ENCODE results near the gene CTTN. TPM values are rescaled to one million over a fixed set of nuclear protein-coding genes. Genes with fewer than 3 reads are reported as not detected.

Gene CTTN
- total RNA-seq, 1 experiment from 2014 or later, result 533 TPM

DNA sequence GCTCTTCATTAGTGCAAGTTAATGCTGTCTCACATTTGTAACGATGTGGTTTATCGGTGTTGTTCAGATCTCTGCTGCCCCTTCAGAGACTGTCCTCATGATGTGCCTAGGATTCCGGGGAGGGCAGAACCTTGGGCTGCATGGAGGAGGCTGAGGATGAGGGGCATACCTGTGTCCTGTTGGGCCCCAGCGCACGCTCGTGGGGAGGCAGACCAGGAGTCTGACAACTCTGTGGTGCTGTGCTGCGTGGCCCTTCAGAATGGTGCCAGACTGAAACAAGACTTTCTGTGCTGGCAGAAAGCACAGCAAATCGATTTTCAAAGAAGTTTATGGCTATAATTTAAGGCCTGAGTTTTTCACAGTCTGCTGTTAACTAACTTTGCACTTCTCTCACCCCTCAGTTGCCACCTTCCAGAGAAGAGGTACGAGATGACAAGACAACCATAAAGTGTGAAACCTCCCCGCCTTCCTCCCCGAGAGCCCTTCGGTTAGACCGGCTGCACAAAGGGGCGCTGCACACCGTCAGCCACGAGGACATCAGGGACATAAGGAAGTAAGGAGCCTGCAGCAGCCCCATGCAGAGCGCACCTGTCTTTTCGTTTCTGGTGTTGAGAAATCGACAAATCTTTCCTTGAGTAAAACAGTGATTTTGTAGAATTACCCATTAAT lies 44.3 kb upstream of the CTTN start:
- TF ChIP-seq, protein P1, sequence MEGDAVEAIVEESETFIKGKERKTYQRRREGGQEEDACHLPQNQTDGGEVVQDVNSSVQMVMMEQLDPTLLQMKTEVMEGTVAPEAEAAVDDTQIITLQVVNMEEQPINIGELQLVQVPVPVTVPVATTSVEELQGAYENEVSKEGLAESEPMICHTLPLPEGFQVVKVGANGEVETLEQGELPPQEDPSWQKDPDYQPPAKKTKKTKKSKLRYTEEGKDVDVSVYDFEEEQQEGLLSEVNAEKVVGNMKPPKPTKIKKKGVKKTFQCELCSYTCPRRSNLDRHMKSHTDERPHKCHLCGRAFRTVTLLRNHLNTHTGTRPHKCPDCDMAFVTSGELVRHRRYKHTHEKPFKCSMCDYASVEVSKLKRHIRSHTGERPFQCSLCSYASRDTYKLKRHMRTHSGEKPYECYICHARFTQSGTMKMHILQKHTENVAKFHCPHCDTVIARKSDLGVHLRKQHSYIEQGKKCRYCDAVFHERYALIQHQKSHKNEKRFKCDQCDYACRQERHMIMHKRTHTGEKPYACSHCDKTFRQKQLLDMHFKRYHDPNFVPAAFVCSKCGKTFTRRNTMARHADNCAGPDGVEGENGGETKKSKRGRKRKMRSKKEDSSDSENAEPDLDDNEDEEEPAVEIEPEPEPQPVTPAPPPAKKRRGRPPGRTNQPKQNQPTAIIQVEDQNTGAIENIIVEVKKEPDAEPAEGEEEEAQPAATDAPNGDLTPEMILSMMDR (conservative IDR thresholded peaks at IDR 0.05), result no peak
- Histone ChIP-seq H3K9me3 (ENCODE audit: insufficient read depth, low read depth) (no peaks in the 10 kb centered on the region), H3K9me2 (ENCODE audit: insufficient read depth) (no peaks in the 10 kb centered on the region), H3K79me2 (ENCODE audit: low read depth) (no peaks in the 10 kb centered on the region), H3K36me3 (ENCODE audit: low read depth) (peaks cover 39% of the 10 kb centered on the region), H3K4me1 (replicated peaks; ENCODE audit: insufficient read depth) (no peaks in the 10 kb centered on the region), H4K20me1 (ENCODE audit: insufficient read depth) (peaks cover 9% of the 10 kb centered on the region), H3K4me3 (no peak overlapping the region), H2AFZ (no peak overlapping the region), H3K4me2 (no peak overlapping the region), H3K27me3 (ENCODE audit: insufficient read depth, low read depth) (no peaks in the 10 kb centered on the region), H3K27ac (no peak overlapping the region), H3F3A (ENCODE audit: insufficient read depth, low read depth) (0 out of 2 replicates have a peak, but pooled peaks cover 4% of the 10 kb centered on the region)
- CTCF ChIA-PET, result no interaction called here
- intact Hi-C loops (cut with micrococcal nuclease; ENCODE audit: unreplicated experiment), result no loop called here
- POLR2A ChIA-PET (ENCODE audit: unreplicated experiment), result no interaction called here
- no TSS peak for BruUV-seq (replicated peaks)
- DNase-seq, result no peak

DNA sequence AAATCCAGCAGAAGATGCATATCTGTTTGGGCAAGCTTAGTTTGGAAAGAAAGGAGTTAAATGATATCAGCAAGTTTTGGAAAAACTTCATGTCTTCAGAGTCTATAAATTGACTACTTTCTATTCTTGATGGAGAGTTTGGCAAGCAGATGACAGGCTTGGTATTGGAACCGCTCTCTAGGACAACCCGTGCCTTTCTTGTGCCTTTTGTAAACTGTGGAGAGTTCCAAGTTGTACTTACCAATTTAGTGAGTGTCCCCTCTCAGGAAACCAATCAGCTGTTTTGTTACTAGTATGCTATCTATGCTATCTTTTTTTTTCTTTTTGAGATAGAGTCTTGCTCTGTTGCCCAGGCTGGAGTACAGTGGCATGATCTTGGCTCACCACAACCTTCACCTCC lies 43.7 kb upstream of the CTTN start:
- no peak for DNase-seq
- H3K4me2 ChIP-seq, result no peak overlapping the region
- no peak overlapping the region for H3K4me3 ChIP-seq
- H3K4me1 ChIP-seq (replicated peaks; ENCODE audit: insufficient read depth), result no peaks in the 10 kb centered on the region
- peaks cover 33% of the 10 kb centered on the region for H3K36me3 ChIP-seq (ENCODE audit: low read depth)
- BruUV-seq (replicated peaks), result no TSS peak
- H3F3A ChIP-seq (ENCODE audit: insufficient read depth, low read depth), result 0 out of 2 replicates have a peak, but pooled peaks cover 4% of the 10 kb centered on the region
- no peaks in the 10 kb centered on the region for H3K79me2 ChIP-seq (ENCODE audit: low read depth)
- no peaks in the 10 kb centered on the region for H3K9me2 ChIP-seq (ENCODE audit: insufficient read depth)
- H3K27me3 ChIP-seq (ENCODE audit: insufficient read depth, low read depth), result no peaks in the 10 kb centered on the region
- no peaks in the 10 kb centered on the region for H3K9me3 ChIP-seq (ENCODE audit: insufficient read depth, low read depth)
- peaks cover 9% of the 10 kb centered on the region for H4K20me1 ChIP-seq (ENCODE audit: insufficient read depth)
- H2AFZ ChIP-seq, result no peak overlapping the region
- H3K27ac ChIP-seq, result no peak overlapping the region
- POLR2A ChIA-PET (ENCODE audit: unreplicated experiment), result no interaction called here
- intact Hi-C loops (cut with micrococcal nuclease; ENCODE audit: unreplicated experiment), result no loop called here
- CTCF ChIA-PET, result no interaction called here
- TF ChIP-seq, protein P1 (conservative IDR thresholded peaks at IDR 0.05), result no peak
- no peak for TF ChIP-seq EZH2 (IDR thresholded peaks at IDR 0.05; ENCODE audit: low read depth)

DNA sequence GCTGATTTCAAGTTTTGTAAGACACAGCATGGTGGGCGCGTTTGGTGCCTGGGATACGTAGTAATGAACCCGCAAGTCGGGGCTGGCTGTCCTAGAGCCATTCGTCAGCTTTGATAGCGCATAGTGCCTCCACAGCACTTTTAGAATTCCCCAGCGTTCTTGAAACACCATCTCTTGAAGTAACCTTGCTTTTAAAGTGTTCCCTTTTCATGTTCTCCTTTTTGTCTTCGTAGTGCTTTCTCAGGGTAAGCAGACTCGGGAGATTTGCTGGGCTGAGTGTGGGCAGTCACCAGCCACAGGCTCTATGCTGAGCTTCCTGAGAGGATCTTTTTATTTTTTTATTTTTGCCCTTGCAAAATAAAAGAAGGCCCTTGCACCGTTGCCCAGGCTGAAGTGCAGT lies 39.6 kb upstream of the CTTN start:
- ChIA-PET CTCF (no interaction called here), POLR2A (ENCODE audit: unreplicated experiment) (no interaction called here)
- intact Hi-C loops (cut with micrococcal nuclease; ENCODE audit: unreplicated experiment), result no loop called here
- Histone ChIP-seq H3K4me2 (no peak overlapping the region), H3K9me3 (ENCODE audit: insufficient read depth, low read depth) (no peaks in the 10 kb centered on the region), H3K27me3 (ENCODE audit: insufficient read depth, low read depth) (no peaks in the 10 kb centered on the region), H3K79me2 (ENCODE audit: low read depth) (no peaks in the 10 kb centered on the region), H3K4me3 (no peak overlapping the region), H3K9me2 (ENCODE audit: insufficient read depth) (no peaks in the 10 kb centered on the region), H4K20me1 (ENCODE audit: insufficient read depth) (peaks cover 14% of the 10 kb centered on the region), H3K27ac (no peak overlapping the region), H3K4me1 (replicated peaks; ENCODE audit: insufficient read depth) (no peaks in the 10 kb centered on the region), H2AFZ (no peak overlapping the region), H3F3A (ENCODE audit: insufficient read depth, low read depth) (peaks cover 14% of the 10 kb centered on the region; the same call in 1 of the 2 replicates), H3K36me3 (ENCODE audit: low read depth) (peaks cover 37% of the 10 kb centered on the region)
- no TSS peak for BruUV-seq (replicated peaks)
- no peak for DNase-seq
- TF ChIP-seq, protein P1 (conservative IDR thresholded peaks at IDR 0.05), result no peak
- no peak for TF ChIP-seq EZH2 (IDR thresholded peaks at IDR 0.05; ENCODE audit: low read depth)

Measured in PC-9 (cell line).